Measurements from ENCODE around the gene RACGAP1. TPM values are rescaled to one million over a fixed set of nuclear protein-coding genes. Genes with fewer than 3 reads are reported as not detected.

The RACGAP1 gene
- total RNA-seq, 1 experiment from 2014 or later, result 147 TPM

DNA sequence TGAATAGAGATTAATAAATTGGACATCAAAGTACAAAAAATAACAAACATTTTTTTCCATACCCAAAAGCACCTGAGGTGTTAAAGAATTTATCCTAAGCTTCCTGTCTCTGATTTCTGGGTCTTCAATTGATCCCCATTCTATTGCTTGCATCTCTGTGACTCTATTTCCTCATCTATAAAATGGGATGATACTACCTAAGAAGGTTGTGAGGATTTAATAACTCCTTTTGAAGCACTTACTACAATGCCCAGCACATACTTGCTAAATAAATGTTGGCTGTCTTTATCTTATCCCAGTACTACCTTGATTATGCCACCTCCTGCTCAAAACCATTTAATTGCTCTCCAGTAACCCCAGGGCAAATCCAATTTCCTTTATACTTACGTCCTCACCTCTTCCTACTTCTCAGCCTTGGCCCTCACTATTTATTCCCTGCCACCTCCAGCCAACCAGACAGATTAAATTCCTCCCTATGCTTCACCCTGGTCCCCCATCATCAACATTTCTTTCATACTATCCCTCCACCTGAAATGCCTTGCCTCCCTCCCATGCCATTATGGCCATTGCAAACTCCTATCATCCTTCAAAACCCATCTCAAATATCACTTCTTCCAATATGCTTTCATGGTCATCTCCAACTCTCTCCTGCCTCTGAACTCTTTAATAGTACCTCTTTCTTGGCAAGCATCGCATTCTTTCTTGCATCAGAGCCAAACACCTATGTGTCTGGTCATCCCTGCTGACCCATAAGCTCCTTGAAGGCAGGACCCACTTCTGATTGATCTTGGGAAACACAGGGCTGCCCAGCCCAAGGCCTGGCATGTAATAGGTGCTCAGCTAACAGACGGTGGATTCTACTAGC lies 24.2 kb upstream of the RACGAP1 start:
- ATAC-seq, result no peak
- TF ChIP-seq REST (IDR thresholded peaks at IDR 0.05; ENCODE audit: insufficient read depth in 1 of 2, low read depth in 2 of 2, low read length in 1 of 2) (no peak), CTCF (IDR thresholded peaks at IDR 0.05) (no peak), POLR2AphosphoS5 (IDR thresholded peaks at IDR 0.05; ENCODE audit: low read depth, low read length) (no peak), TCF7L2 (IDR thresholded peaks at IDR 0.05; ENCODE audit: low read depth, low read length) (no peak), SIN3A (IDR thresholded peaks at IDR 0.05; ENCODE audit: borderline replicate concordance, insufficient read depth, low read depth, low read length) (no peak)
- Histone ChIP-seq H3K4me3 (ENCODE audit: low read depth in 2 of 2, low read length in 2 of 2) (no peak overlapping the region), H3K27me3 (ENCODE audit: control insufficient read depth, insufficient read depth, low read length) (no peaks in the 10 kb centered on the region), H3K36me3 (ENCODE audit: control insufficient read depth, insufficient read depth, low read length) (no peaks in the 10 kb centered on the region), H3K4me1 (ENCODE audit: control insufficient read depth, insufficient read depth, low read length) (no peaks in the 10 kb centered on the region), H3K27ac (ENCODE audit: low read length) (no peak overlapping the region), H3K9me3 (ENCODE audit: control insufficient read depth, insufficient read depth, low read depth, low read length) (no peaks in the 10 kb centered on the region)
- DNase-seq (ENCODE audit: low read depth, low spot score), result no peak
- BruUV-seq (replicated peaks), result no TSS peak
- in situ Hi-C loops (cut with HindIII; ENCODE audit: low pct_unique_long_range_greater_than_20kb, low sequenced_read_pairs), result no loop called here
- intact Hi-C loops (cut with micrococcal nuclease; ENCODE audit: unreplicated experiment), result loop anchor here (10.0 kb wide), 1 partner anchor 185 kb away; no protein-coding TSS in a partner anchor
- CTCF ChIA-PET, result interaction anchor here (0.6 kb wide), 4 partner anchors 25 to 271 kb away, joined by 3 to 5 read pairs (median 4); no protein-coding TSS in a partner anchor
- POLR2A ChIA-PET, result interaction anchor here (0.6 kb wide), 1 partner anchor 20 kb away, joined by 9 read pairs; no protein-coding TSS in a partner anchor

- Histone ChIP-seq H3K36me3 (ENCODE audit: control insufficient read depth, insufficient read depth, low read length) (no peaks in the 10 kb centered on the region), H3K4me1 (ENCODE audit: control insufficient read depth, insufficient read depth, low read length) (no peaks in the 10 kb centered on the region), H3K27ac (ENCODE audit: low read length) (no peak overlapping the region), H3K27me3 (ENCODE audit: control insufficient read depth, insufficient read depth, low read length) (no peaks in the 10 kb centered on the region), H3K4me3 (ENCODE audit: low read depth in 2 of 2, low read length in 2 of 2) (no peak overlapping the region), H3K9me3 (ENCODE audit: control insufficient read depth, insufficient read depth, low read depth, low read length) (no peaks in the 10 kb centered on the region)
- no peak for ATAC-seq
- in situ Hi-C loops (cut with HindIII; ENCODE audit: low pct_unique_long_range_greater_than_20kb, low sequenced_read_pairs) (no loop called here), intact Hi-C loops (cut with micrococcal nuclease; ENCODE audit: unreplicated experiment) (no loop called here)
- ChIA-PET CTCF (no interaction called here), POLR2A (no interaction called here)
- no TSS peak for BruUV-seq (replicated peaks)
- no peak for TF ChIP-seq CTCF (IDR thresholded peaks at IDR 0.05)
- TF ChIP-seq TCF7L2 (IDR thresholded peaks at IDR 0.05; ENCODE audit: low read depth, low read length), result no peak
- TF ChIP-seq REST (IDR thresholded peaks at IDR 0.05; ENCODE audit: insufficient read depth in 1 of 2, low read depth in 2 of 2, low read length in 1 of 2), result no peak
- TF ChIP-seq POLR2AphosphoS5 (IDR thresholded peaks at IDR 0.05; ENCODE audit: low read depth, low read length), result no peak
- no peak for TF ChIP-seq SIN3A (IDR thresholded peaks at IDR 0.05; ENCODE audit: borderline replicate concordance, insufficient read depth, low read depth, low read length)
- DNase-seq (ENCODE audit: low read depth, low spot score), result no peak
Observed at GRCh38 chr12:50047693-50048250, 22.5 kb upstream of the RACGAP1 start.
